ENCODE data around the gene OR2T8. TPM values are rescaled to one million over a fixed set of nuclear protein-coding genes. Genes with fewer than 3 reads are reported as not detected.

The OR2T8 gene
- not detected for total RNA-seq

- TF ChIP-seq EP300 (IDR thresholded peaks at IDR 0.05; ENCODE audit: low read depth) = no peak
- TF ChIP-seq POLR2A (IDR thresholded peaks at IDR 0.05) = no peak
- no peak for TF ChIP-seq CTCF (IDR thresholded peaks at IDR 0.05)
- no peak for TF ChIP-seq POLR2AphosphoS5 (IDR thresholded peaks at IDR 0.05)
- H3K4me1 ChIP-seq = no peaks in the 10 kb centered on the region
- WGBS, 2 donors (ENCODE audit: low coverage in 1 of 2) = 47 to 77% methylated on average over 2 of the region's 2 CpGs
- intact Hi-C loops (cut with DNase I; ENCODE audit: low total_unique reads) = no loop called here
- DNase-seq = no peak
- H3K27me3 ChIP-seq = no peaks in the 10 kb centered on the region
- H3K27ac ChIP-seq = no peak within 1 kb of the TSS
- in situ Hi-C loops (cut with MboI; ENCODE audit: low pct_ligation_motif_present in 1 of 4, low pct_unique_long_range_greater_than_20kb in 1 of 4, low sequenced_read_pairs in 3 of 4) = no loop called here
- no peak within 1 kb of the TSS for H3K4me3 ChIP-seq
- H3K9me3 ChIP-seq = no peaks in the 10 kb centered on the region
- no peaks in the 10 kb centered on the region for H3K36me3 ChIP-seq
Observed at GRCh38 chr1:247919952-247920351, at the start of gene OR2T8. TSS of gene OR2T8 (plus strand) at chr1:247920252. CDS start at chr1:247921018, 766 bp downstream.

- Histone ChIP-seq H3K4me1 (no peaks in the 10 kb centered on the region), H3K4me3 (no peak overlapping the region), H3K27ac (no peak overlapping the region), H3K9me3 (no peaks in the 10 kb centered on the region), H3K27me3 (no peaks in the 10 kb centered on the region), H3K36me3 (no peaks in the 10 kb centered on the region)
- DNase-seq = no peak
- in situ Hi-C loops (cut with MboI; ENCODE audit: low pct_ligation_motif_present in 1 of 4, low pct_unique_long_range_greater_than_20kb in 1 of 4, low sequenced_read_pairs in 3 of 4) (no loop called here), intact Hi-C loops (cut with DNase I; ENCODE audit: low total_unique reads) (no loop called here)
- TF ChIP-seq POLR2AphosphoS5 (IDR thresholded peaks at IDR 0.05) = no peak
- TF ChIP-seq EP300 (IDR thresholded peaks at IDR 0.05; ENCODE audit: low read depth) = no peak
- no peak for TF ChIP-seq POLR2A (IDR thresholded peaks at IDR 0.05)
- TF ChIP-seq CTCF (IDR thresholded peaks at IDR 0.05) = no peak
- WGBS, 2 donors (ENCODE audit: low coverage in 1 of 2) = 90 to 95% methylated on average over 4 to 9 of the region's 9 CpGs
Observed at GRCh38 chr1:247883346-247883745, 36.7 kb upstream of the OR2T8 start.

GRCh38 chr1:247884797-247885413 lies 35.1 kb upstream of the OR2T8 start:
- Histone ChIP-seq H3K27me3 (no peaks in the 10 kb centered on the region), H3K9me3 (no peaks in the 10 kb centered on the region), H3K36me3 (no peaks in the 10 kb centered on the region), H3K4me3 (no peak overlapping the region), H3K27ac (no peak overlapping the region), H3K4me1 (no peaks in the 10 kb centered on the region)
- TF ChIP-seq POLR2A (IDR thresholded peaks at IDR 0.05) (no peak), EP300 (IDR thresholded peaks at IDR 0.05; ENCODE audit: low read depth) (no peak), POLR2AphosphoS5 (IDR thresholded peaks at IDR 0.05) (no peak), CTCF (IDR thresholded peaks at IDR 0.05) (no peak)
- 89% methylated on average over 10 of the region's 10 CpGs for WGBS, 2 donors (ENCODE audit: low coverage in 1 of 2)
- in situ Hi-C loops (cut with MboI; ENCODE audit: low pct_ligation_motif_present in 1 of 4, low pct_unique_long_range_greater_than_20kb in 1 of 4, low sequenced_read_pairs in 3 of 4) = no loop called here
- DNase-seq = no peak
- intact Hi-C loops (cut with DNase I; ENCODE audit: low total_unique reads) = no loop called here

GRCh38 chr1:247895163-247895637 lies 24.9 kb upstream of the OR2T8 start, which contains the start of gene OR2W3:
TSS of gene OR2W3 (plus strand) at chr1:247895587. CDS start at chr1:247895587, 0 bp downstream.
- Histone ChIP-seq H3K27ac (no peak within 1 kb of the TSS), H3K4me1 (no peaks in the 10 kb centered on the region), H3K27me3 (no peaks in the 10 kb centered on the region), H3K36me3 (no peaks in the 10 kb centered on the region), H3K4me3 (no peak within 1 kb of the TSS), H3K9me3 (peaks cover 0 to 5% of the 10 kb centered on the region in 2 donors)
- intact Hi-C loops (cut with DNase I; ENCODE audit: low total_unique reads) = no loop called here
- TF ChIP-seq POLR2AphosphoS5 (IDR thresholded peaks at IDR 0.05) (no peak), EP300 (IDR thresholded peaks at IDR 0.05; ENCODE audit: low read depth) (no peak), CTCF (IDR thresholded peaks at IDR 0.05) (no peak), POLR2A (IDR thresholded peaks at IDR 0.05) (no peak)
- no peak for DNase-seq
- in situ Hi-C loops (cut with MboI; ENCODE audit: low pct_ligation_motif_present in 1 of 4, low pct_unique_long_range_greater_than_20kb in 1 of 4, low sequenced_read_pairs in 3 of 4) = no loop called here
- WGBS, 2 donors (ENCODE audit: low coverage in 1 of 2) = 20 to 34% methylated on average over 2 of the region's 2 CpGs

Measured in transverse colon (tissue), 4 donors.